ENCODE data around the gene SDK2.

SDK2 gene

GRCh38 chr17:73511719-73512115, 132.5 kb downstream of the SDK2 start:
- Histone ChIP-seq H3K4me1 (ENCODE audit: control insufficient read depth, insufficient read depth, low read length) (no peaks in the 10 kb centered on the region), H3K4me3 (ENCODE audit: low read length) (no peak overlapping the region), H3K27me3 (ENCODE audit: control insufficient read depth, insufficient read depth, low read length) (peaks cover 4% of the 10 kb centered on the region), H3K36me3 (ENCODE audit: control insufficient read depth, insufficient read depth, low read length) (no peaks in the 10 kb centered on the region), H3K9ac (ENCODE audit: low read length) (no peak overlapping the region), H3K9me3 (ENCODE audit: control insufficient read depth, low read length) (no peaks in the 10 kb centered on the region)

- Histone ChIP-seq H3K36me3 (ENCODE audit: control insufficient read depth, insufficient read depth, low read length) (no peaks in the 10 kb centered on the region), H3K4me1 (ENCODE audit: control insufficient read depth, insufficient read depth, low read length) (no peaks in the 10 kb centered on the region), H3K4me3 (ENCODE audit: low read length) (no peak overlapping the region), H3K27me3 (ENCODE audit: control insufficient read depth, insufficient read depth, low read length) (peaks cover 4% of the 10 kb centered on the region), H3K9ac (ENCODE audit: low read length) (no peak overlapping the region), H3K9me3 (ENCODE audit: control insufficient read depth, low read length) (no peaks in the 10 kb centered on the region)
Measured at GRCh38 chr17:73510981-73511718, 133.1 kb downstream of the SDK2 start.

GRCh38 chr17:73508931-73509605, 135.2 kb downstream of the SDK2 start:
- H3K4me3 ChIP-seq (ENCODE audit: low read length), result no peak overlapping the region
- no peaks in the 10 kb centered on the region for H3K27me3 ChIP-seq (ENCODE audit: control insufficient read depth, insufficient read depth, low read length)
- no peaks in the 10 kb centered on the region for H3K4me1 ChIP-seq (ENCODE audit: control insufficient read depth, insufficient read depth, low read length)
- no peaks in the 10 kb centered on the region for H3K9me3 ChIP-seq (ENCODE audit: control insufficient read depth, low read length)
- H3K9ac ChIP-seq (ENCODE audit: low read length), result no peak overlapping the region
- H3K36me3 ChIP-seq (ENCODE audit: control insufficient read depth, insufficient read depth, low read length), result no peaks in the 10 kb centered on the region

GRCh38 chr17:73508057-73508930, 136.0 kb downstream of the SDK2 start:
- no peaks in the 10 kb centered on the region for H3K27me3 ChIP-seq (ENCODE audit: control insufficient read depth, insufficient read depth, low read length)
- no peak overlapping the region for H3K4me3 ChIP-seq (ENCODE audit: low read length)
- H3K4me1 ChIP-seq (ENCODE audit: control insufficient read depth, insufficient read depth, low read length), result no peaks in the 10 kb centered on the region

GRCh38 chr17:73506470-73507435, 137.5 kb downstream of the SDK2 start:
- H3K36me3 ChIP-seq (ENCODE audit: control insufficient read depth, insufficient read depth, low read length), result no peaks in the 10 kb centered on the region
- no peak overlapping the region for H3K4me3 ChIP-seq (ENCODE audit: low read length)
- H3K9me3 ChIP-seq (ENCODE audit: control insufficient read depth, low read length), result no peaks in the 10 kb centered on the region
- H3K9ac ChIP-seq (ENCODE audit: low read length), result no peak overlapping the region
- no peaks in the 10 kb centered on the region for H3K27me3 ChIP-seq (ENCODE audit: control insufficient read depth, insufficient read depth, low read length)
- no peaks in the 10 kb centered on the region for H3K4me1 ChIP-seq (ENCODE audit: control insufficient read depth, insufficient read depth, low read length)

More at GRCh38 chr17:73508057-73508930, 136.0 kb downstream of the SDK2 start:
- H3K9ac ChIP-seq (ENCODE audit: low read length), result no peak overlapping the region
- no peaks in the 10 kb centered on the region for H3K9me3 ChIP-seq (ENCODE audit: control insufficient read depth, low read length)
- H3K36me3 ChIP-seq (ENCODE audit: control insufficient read depth, insufficient read depth, low read length), result no peaks in the 10 kb centered on the region

- Histone ChIP-seq H3K4me1 (ENCODE audit: control insufficient read depth, insufficient read depth, low read length) (no peaks in the 10 kb centered on the region), H3K9me3 (ENCODE audit: control insufficient read depth, low read length) (no peaks in the 10 kb centered on the region), H3K27me3 (ENCODE audit: control insufficient read depth, insufficient read depth, low read length) (no peaks in the 10 kb centered on the region), H3K4me3 (ENCODE audit: low read length) (no peak overlapping the region), H3K9ac (ENCODE audit: low read length) (no peak overlapping the region), H3K36me3 (ENCODE audit: control insufficient read depth, insufficient read depth, low read length) (no peaks in the 10 kb centered on the region)
Measured at GRCh38 chr17:73503560-73503959, 140.7 kb downstream of the SDK2 start.

GRCh38 chr17:73500414-73500999, 143.7 kb downstream of the SDK2 start:
- Histone ChIP-seq H3K4me1 (ENCODE audit: control insufficient read depth, insufficient read depth, low read length) (no peaks in the 10 kb centered on the region), H3K27me3 (ENCODE audit: control insufficient read depth, insufficient read depth, low read length) (no peaks in the 10 kb centered on the region), H3K4me3 (ENCODE audit: low read length) (no peak overlapping the region), H3K9me3 (ENCODE audit: control insufficient read depth, low read length) (no peaks in the 10 kb centered on the region), H3K36me3 (ENCODE audit: control insufficient read depth, insufficient read depth, low read length) (no peaks in the 10 kb centered on the region), H3K9ac (ENCODE audit: low read length) (no peak overlapping the region)

GRCh38 chr17:73498886-73499554, 145.2 kb downstream of the SDK2 start:
- Histone ChIP-seq H3K9me3 (ENCODE audit: control insufficient read depth, low read length) (no peaks in the 10 kb centered on the region), H3K9ac (ENCODE audit: low read length) (no peak overlapping the region), H3K27me3 (ENCODE audit: control insufficient read depth, insufficient read depth, low read length) (peaks cover 5% of the 10 kb centered on the region), H3K4me1 (ENCODE audit: control insufficient read depth, insufficient read depth, low read length) (no peaks in the 10 kb centered on the region), H3K4me3 (ENCODE audit: low read length) (no peak overlapping the region), H3K36me3 (ENCODE audit: control insufficient read depth, insufficient read depth, low read length) (no peaks in the 10 kb centered on the region)

GRCh38 chr17:73498176-73498575, 146.1 kb downstream of the SDK2 start:
- peaks cover 10% of the 10 kb centered on the region for H3K27me3 ChIP-seq (ENCODE audit: control insufficient read depth, insufficient read depth, low read length)
- no peaks in the 10 kb centered on the region for H3K9me3 ChIP-seq (ENCODE audit: control insufficient read depth, low read length)
- no peaks in the 10 kb centered on the region for H3K36me3 ChIP-seq (ENCODE audit: control insufficient read depth, insufficient read depth, low read length)
- H3K4me1 ChIP-seq (ENCODE audit: control insufficient read depth, insufficient read depth, low read length), result no peaks in the 10 kb centered on the region
- no peak overlapping the region for H3K4me3 ChIP-seq (ENCODE audit: low read length)
- no peak overlapping the region for H3K9ac ChIP-seq (ENCODE audit: low read length)

- no peaks in the 10 kb centered on the region for H3K36me3 ChIP-seq (ENCODE audit: control insufficient read depth, insufficient read depth, low read length)
- no peaks in the 10 kb centered on the region for H3K9me3 ChIP-seq (ENCODE audit: control insufficient read depth, low read length)
- no peaks in the 10 kb centered on the region for H3K4me1 ChIP-seq (ENCODE audit: control insufficient read depth, insufficient read depth, low read length)
- no peak overlapping the region for H3K4me3 ChIP-seq (ENCODE audit: low read length)
- no peak overlapping the region for H3K9ac ChIP-seq (ENCODE audit: low read length)
- H3K27me3 ChIP-seq (ENCODE audit: control insufficient read depth, insufficient read depth, low read length), result peaks cover 10% of the 10 kb centered on the region
Measured at GRCh38 chr17:73497721-73498120, 146.5 kb downstream of the SDK2 start.

Data from mucosa of stomach (tissue), 1 donor.